HEK293T (cell line): ENCODE measurements around the gene HSFY1.
"Not testable (repeated sequence)": the region's sequence is repeated elsewhere in the genome, so short reads cannot be mapped to it uniquely, and the experiment has no call there.

Experiments used
- CTCF ChIA-PET: fragments of 350-600 bp; formaldehyde crosslinking; extraction: SDS; loops from one replicate; lab custom pipeline; 2021; ENCODE audit warnings: antibody characterized with exemption, inconsistent platforms; lab: Yijun Ruan, JAX
- POLR2A ChIA-PET: fragments of 350-600 bp; formaldehyde crosslinking; extraction: SDS; loops from one replicate; lab custom pipeline; 2020; ENCODE audit warnings: antibody characterized with exemption, inconsistent platforms; lab: Yijun Ruan, JAX
- DNase-seq: peaks from one replicate; pipeline ENCODE4 v3.0.0; 2012; ENCODE audit warnings: mixed read lengths; ENCODE audit errors: extremely low spot score

Gene HSFY1

GRCh38 chrY:18546420-18546819, at the start of gene HSFY1:
Gene HSFY1 (plus strand): TSS chrY:18546720. CDS start chrY:18546788, 68 bp downstream.
- POLR2A ChIA-PET, CTCF ChIA-PET: not testable (repeated sequence)

GRCh38 chrY:18504266-18504665, 42.3 kb upstream of the HSFY1 start:
- CTCF ChIA-PET, DNase-seq, POLR2A ChIA-PET: not testable (repeated sequence)

More at GRCh38 chrY:18546420-18546819, at the start of gene HSFY1:
- DNase-seq, result not testable (repeated sequence)

GRCh38 chrY:18530995-18531655, 15.4 kb upstream of the HSFY1 start:
- CTCF ChIA-PET, DNase-seq, POLR2A ChIA-PET: not testable (repeated sequence)

DNA sequence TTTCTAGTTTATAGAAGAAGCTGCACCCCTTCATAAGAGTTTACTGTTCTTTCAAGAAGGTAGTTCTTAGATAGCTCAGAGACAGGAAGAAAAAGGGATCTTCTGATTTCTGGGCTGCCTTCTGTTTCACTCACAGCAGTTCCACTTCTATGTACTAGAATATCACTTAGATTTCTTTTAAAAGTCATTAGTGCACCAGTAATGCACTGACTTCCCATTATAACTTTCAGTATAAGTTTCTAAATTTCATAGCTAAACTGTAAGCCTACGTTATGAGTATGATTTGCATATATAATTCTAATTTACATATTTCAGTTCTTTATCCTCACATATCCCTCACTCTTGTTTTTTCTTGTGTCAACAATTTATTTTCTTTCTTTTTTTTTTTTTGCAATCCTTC, 7.6 kb upstream of the HSFY1 start:
- DNase-seq, POLR2A ChIA-PET, CTCF ChIA-PET: not testable (repeated sequence)

DNA sequence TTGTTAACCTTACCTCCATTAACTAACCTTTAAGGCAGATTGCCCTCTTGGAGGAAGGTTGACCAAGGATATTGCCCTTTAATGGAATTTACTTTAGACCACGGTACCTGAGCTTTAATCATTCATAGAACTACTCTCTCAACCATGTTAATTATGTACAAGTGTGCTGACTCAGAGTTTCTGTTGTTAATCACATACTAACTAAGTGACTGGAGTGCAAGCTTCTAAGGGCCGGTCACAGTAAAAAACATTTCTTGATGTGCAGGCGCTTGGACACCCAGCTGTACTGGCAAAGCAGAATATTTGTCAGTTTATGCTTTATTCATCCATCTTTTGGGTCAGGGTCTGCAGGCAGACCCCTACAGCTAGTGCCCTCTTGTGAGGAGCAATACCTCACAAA, 6.6 kb downstream of the HSFY1 start:
- POLR2A ChIA-PET, CTCF ChIA-PET: not testable (repeated sequence)

DNA sequence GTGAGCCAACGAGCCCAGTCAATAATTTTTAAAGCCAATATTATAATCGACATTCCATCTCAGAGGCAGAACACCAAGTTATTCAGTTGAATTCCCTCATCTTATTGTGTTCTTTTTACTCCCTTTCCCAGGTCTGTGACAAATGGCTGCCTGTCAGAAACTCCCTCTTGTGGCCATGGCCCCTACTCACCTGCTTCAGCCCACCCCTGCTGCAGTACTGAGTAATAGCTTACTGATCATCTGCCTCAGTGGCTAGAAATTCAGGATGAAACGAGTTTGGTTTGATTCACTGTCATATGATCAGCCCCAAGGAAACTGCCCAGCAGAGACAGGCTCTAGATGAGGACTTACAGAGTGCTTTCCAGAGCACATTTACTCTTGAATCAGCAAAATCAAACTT, 19.4 kb downstream of the HSFY1 start:
- POLR2A ChIA-PET, CTCF ChIA-PET, DNase-seq: not testable (repeated sequence)

More for the DNA sequence above, 6.6 kb downstream of the HSFY1 start:
- not testable (repeated sequence) for DNase-seq
